AG04450 (cell line): ENCODE results near the gene ZCCHC7. TPM values are rescaled to one million over a fixed set of nuclear protein-coding genes. Genes with fewer than 3 reads are reported as not detected.

ENCODE experiments used
- CTCF ChIA-PET: fragments of 300-600, 350-600 bp; formaldehyde crosslinking; extraction: SDS; loops from one replicate; lab custom pipeline; 2022; ENCODE audit warnings: antibody characterized with exemption, inconsistent platforms; lab: Charles Lee
- POLR2A ChIA-PET: fragments of 350-600 bp; formaldehyde crosslinking; extraction: SDS; loops from one replicate; lab custom pipeline; 2021; ENCODE audit warnings: antibody characterized with exemption, inconsistent platforms; lab: Yijun Ruan, JAX
- DNase-seq: peaks from one replicate; pipeline ENCODE4 v3.0.0-alpha.2; 2011; ENCODE audit warnings: low read depth, low spot score
- H3K27ac ChIP-seq: one replicate; pipeline ENCODE4 v1.5.1; 2012; ENCODE audit warnings: low read depth, low read length, control low read depth
- H3K27me3 ChIP-seq: one replicate; pipeline ENCODE4 v1.6.0; 2012; ENCODE audit warnings: low read length; ENCODE audit not compliant: control insufficient read depth, insufficient read depth
- H3K4me3 ChIP-seq: 2 replicates; pipeline ENCODE4 v1.5.1; 2011; ENCODE audit warnings: mild to moderate bottlenecking, low read depth, low read length, control low read depth
- H3K9me3 ChIP-seq: 2 replicates; pipeline ENCODE4 v1.5.1; 2012; ENCODE audit warnings: low read length; ENCODE audit not compliant: control insufficient read depth, insufficient read depth
- CTCF ChIP-seq: IDR thresholded peaks from 2 replicates; pipeline ENCODE4 v1.5.1; 2011; ENCODE audit warnings: low read depth, low read length, control low read depth, inconsistent platforms
- polyA plus RNA-seq: library from polyadenylated mRNA; depleted of rRNA; stranded (reverse); fragments of >200 nt; gene quantifications from 2 replicates; pipeline ENCODE4 v1.2.3, GENCODE V29; 2011

Gene ZCCHC7
- polyA plus RNA-seq, 1 experiment = 21.6 TPM

- CTCF ChIA-PET = interaction anchor here (0.6 to 0.8 kb wide), 2 partner anchors 208 to 489 kb away, joined by 3 read pairs; no protein-coding TSS in a partner anchor
- no peak for TF ChIP-seq CTCF
- Histone ChIP-seq H3K4me3 (peak overlapping the region; percentile 82), H3K27ac (no peak overlapping the region), H3K9me3 (peaks cover 11% of the 10 kb centered on the region; the same call in 1 of the 2 replicates), H3K27me3 (no peaks in the 10 kb centered on the region)
- POLR2A ChIA-PET = interaction anchor here (1.6 kb wide), 1 partner anchor 75 kb away, joined by 4 read pairs; no protein-coding TSS in a partner anchor
- DNase-seq = no peak
Observed at GRCh38 chr9:37121881-37122280, 1.5 kb downstream of the ZCCHC7 start.

GRCh38 chr9:37126214-37126788 is 5.9 kb downstream of the ZCCHC7 start:
- no peak overlapping the region for H3K4me3 ChIP-seq
- CTCF ChIA-PET = interaction anchor here (1.5 kb wide), 1 partner anchor 136 kb away, joined by 4 read pairs; no protein-coding TSS in a partner anchor
- no peaks in the 10 kb centered on the region for H3K27me3 ChIP-seq
- DNase-seq = no peak
- no peak overlapping the region for H3K27ac ChIP-seq
- POLR2A ChIA-PET = no interaction called here
- TF ChIP-seq CTCF = no peak
- no peaks in the 10 kb centered on the region for H3K9me3 ChIP-seq

- DNase-seq = no peak
- ChIA-PET CTCF (interaction anchor here (1.5 kb wide), 1 partner anchor 135 kb away, joined by 4 read pairs; no protein-coding TSS in a partner anchor), POLR2A (no interaction called here)
- no peak overlapping the region for H3K4me3 ChIP-seq
- no peak for TF ChIP-seq CTCF
- H3K27me3 ChIP-seq = no peaks in the 10 kb centered on the region
- H3K27ac ChIP-seq = no peak overlapping the region
- H3K9me3 ChIP-seq = no peaks in the 10 kb centered on the region
Observed at GRCh38 chr9:37127018-37127417, 6.6 kb downstream of the ZCCHC7 start.

- ChIA-PET CTCF (no interaction called here), POLR2A (no interaction called here)
- no peak for TF ChIP-seq CTCF
Observed at GRCh38 chr9:37128051-37128450, 7.7 kb downstream of the ZCCHC7 start.

GRCh38 chr9:37134166-37134565 is 13.8 kb downstream of the ZCCHC7 start:
- H3K27me3 ChIP-seq = no peaks in the 10 kb centered on the region
- POLR2A ChIA-PET = no interaction called here

More at GRCh38 chr9:37128051-37128450, 7.7 kb downstream of the ZCCHC7 start:
- H3K27me3 ChIP-seq = no peaks in the 10 kb centered on the region
- no peak overlapping the region for H3K4me3 ChIP-seq
- DNase-seq = no peak
- H3K9me3 ChIP-seq = no peaks in the 10 kb centered on the region
- H3K27ac ChIP-seq = no peak overlapping the region

More at GRCh38 chr9:37134166-37134565, 13.8 kb downstream of the ZCCHC7 start:
- Histone ChIP-seq H3K9me3 (no peaks in the 10 kb centered on the region), H3K27ac (no peak overlapping the region), H3K4me3 (no peak overlapping the region)
- TF ChIP-seq CTCF = no peak
- DNase-seq = no peak
- CTCF ChIA-PET = no interaction called here
